Measurements from ENCODE around the gene SCML2. TPM values are rescaled to one million over a fixed set of nuclear protein-coding genes. Genes with fewer than 3 reads are reported as not detected.

Gene SCML2
- total and polyA plus RNA-seq, 2 of the 13 experiments (the other 11 are each of a cell fraction or from before 2014, with no cell fraction given): 5.1 to 7.6 TPM

- TF ChIP-seq ATF6 (CRISPR knock-in tag; conservative IDR thresholded peaks at IDR 0.05) (no peak), ZNF574 (CRISPR knock-in tag; IDR thresholded peaks at IDR 0.05) (peak; percentile 84), ZNF83 (CRISPR knock-in tag; IDR thresholded peaks at IDR 0.05; ENCODE audit: borderline replicate concordance) (no peak), ZNF724P (CRISPR knock-in tag; IDR thresholded peaks at IDR 0.05; ENCODE audit: borderline replicate concordance) (peak; percentile 29; the same call in 1 of the 2 replicates), NFE2 (CRISPR knock-in tag; IDR thresholded peaks at IDR 0.05) (no peak), TFE3 (CRISPR knock-in tag; IDR thresholded peaks at IDR 0.05) (no peak), HIC2 (CRISPR knock-in tag; IDR thresholded peaks at IDR 0.05; ENCODE audit: low read depth) (no peak), ZNF607 (CRISPR knock-in tag; IDR thresholded peaks at IDR 0.05; ENCODE audit: borderline replicate concordance) (no peak), PHF8 (CRISPR knock-in tag; IDR thresholded peaks at IDR 0.05) (peak; percentile 42; the same call in 1 of the 2 replicates), CREB3 (CRISPR knock-in tag; IDR thresholded peaks at IDR 0.05) (peak; percentile 70; the same call in 1 of the 2 replicates), BRF2 (CRISPR knock-in tag; IDR thresholded peaks at IDR 0.05) (peak; percentile 64; the same call in 1 of the 2 replicates), ZNF749 (CRISPR knock-in tag; IDR thresholded peaks at IDR 0.05; ENCODE audit: borderline replicate concordance) (no peak), THAP7 (CRISPR knock-in tag; IDR thresholded peaks at IDR 0.05) (no peak), TRIM24 (CRISPR knock-in tag; IDR thresholded peaks at IDR 0.05) (no peak), MEF2D (CRISPR knock-in tag; IDR thresholded peaks at IDR 0.05) (no peak), MAX (IDR thresholded peaks at IDR 0.05) (peak; percentile 93)
Measured at GRCh38 chrX:18354369-18355223, at the start of gene SCML2 (continued).

Data from HepG2 (cell line).